ENCODE measurements around the gene ZBTB49. TPM values are rescaled to one million over a fixed set of nuclear protein-coding genes. Genes with fewer than 3 reads are reported as not detected.

Gene ZBTB49
- total RNA-seq, 2 experiments from 2014 or later = 4.8 to 6.3 TPM

DNA sequence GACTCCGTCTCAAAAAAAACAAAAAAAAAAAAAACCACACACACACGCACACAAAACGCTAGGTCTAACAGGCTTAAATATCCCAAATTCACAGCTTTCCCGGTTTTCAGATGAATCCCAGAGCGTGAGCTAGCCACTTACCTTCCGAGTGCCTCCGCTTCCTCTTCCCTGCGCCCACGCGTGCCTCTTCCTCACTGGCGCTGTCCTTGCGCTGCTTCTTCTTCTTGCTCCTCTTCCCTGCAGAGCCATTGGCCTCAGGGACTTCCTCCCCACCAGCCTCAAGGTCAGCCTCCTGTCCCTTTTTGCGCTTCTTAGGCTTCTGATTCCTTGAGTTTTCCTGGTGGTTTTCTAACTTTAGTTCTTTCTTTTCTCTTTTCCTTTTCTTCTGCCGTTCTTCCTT is 15.8 kb upstream of the ZBTB49 start:
- POLR2A ChIA-PET = interaction anchor here (1.5 kb wide), 1 partner anchor 268 kb away, joined by 3 read pairs; the partner anchor contains the start of gene STX18
- intact Hi-C loops (cut with micrococcal nuclease) = no loop called here
- no peaks in the 10 kb centered on the region for H3K27me3 Mint-ChIP-seq

DNA sequence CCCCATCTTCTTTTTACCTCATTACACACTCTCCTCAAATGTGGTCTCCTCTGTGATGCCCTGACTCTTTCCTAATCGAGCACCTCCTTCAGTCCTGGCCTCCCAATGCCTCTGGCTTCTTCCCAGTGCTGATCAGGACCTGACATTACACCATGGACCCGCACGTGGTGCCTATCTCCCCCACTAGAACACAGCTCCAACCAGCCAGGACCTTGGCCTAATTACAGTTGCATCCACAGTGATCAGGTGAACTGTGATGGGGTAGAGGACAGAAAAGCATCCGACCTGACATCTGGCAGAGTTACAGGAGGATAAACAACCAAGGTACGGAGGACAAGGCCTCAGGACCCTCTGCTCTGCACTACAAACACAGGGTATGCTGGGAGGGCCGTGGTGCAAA is 12.5 kb upstream of the ZBTB49 start:
- no peak overlapping the region for H3K4me3 Mint-ChIP-seq
- ChIA-PET CTCF (no interaction called here), POLR2A (no interaction called here)
- intact Hi-C loops (cut with micrococcal nuclease) = no loop called here
- no peaks in the 10 kb centered on the region for H3K4me1 Mint-ChIP-seq (ENCODE audit: low read depth)
- TF ChIP-seq, protein P1, sequence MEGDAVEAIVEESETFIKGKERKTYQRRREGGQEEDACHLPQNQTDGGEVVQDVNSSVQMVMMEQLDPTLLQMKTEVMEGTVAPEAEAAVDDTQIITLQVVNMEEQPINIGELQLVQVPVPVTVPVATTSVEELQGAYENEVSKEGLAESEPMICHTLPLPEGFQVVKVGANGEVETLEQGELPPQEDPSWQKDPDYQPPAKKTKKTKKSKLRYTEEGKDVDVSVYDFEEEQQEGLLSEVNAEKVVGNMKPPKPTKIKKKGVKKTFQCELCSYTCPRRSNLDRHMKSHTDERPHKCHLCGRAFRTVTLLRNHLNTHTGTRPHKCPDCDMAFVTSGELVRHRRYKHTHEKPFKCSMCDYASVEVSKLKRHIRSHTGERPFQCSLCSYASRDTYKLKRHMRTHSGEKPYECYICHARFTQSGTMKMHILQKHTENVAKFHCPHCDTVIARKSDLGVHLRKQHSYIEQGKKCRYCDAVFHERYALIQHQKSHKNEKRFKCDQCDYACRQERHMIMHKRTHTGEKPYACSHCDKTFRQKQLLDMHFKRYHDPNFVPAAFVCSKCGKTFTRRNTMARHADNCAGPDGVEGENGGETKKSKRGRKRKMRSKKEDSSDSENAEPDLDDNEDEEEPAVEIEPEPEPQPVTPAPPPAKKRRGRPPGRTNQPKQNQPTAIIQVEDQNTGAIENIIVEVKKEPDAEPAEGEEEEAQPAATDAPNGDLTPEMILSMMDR (IDR thresholded peaks at IDR 0.05) = no peak
- H3K27me3 Mint-ChIP-seq = no peaks in the 10 kb centered on the region
- H3K9me3 Mint-ChIP-seq = no peaks in the 10 kb centered on the region
- H3K36me3 Mint-ChIP-seq (ENCODE audit: low read depth) = peaks cover 60% of the 10 kb centered on the region
- H3K27ac Mint-ChIP-seq = no peak overlapping the region
- DNase-seq (no peak), ATAC-seq (no peak)

More for the DNA sequence above, 15.8 kb upstream of the ZBTB49 start:
- TF ChIP-seq, protein P1 (IDR thresholded peaks at IDR 0.05) = no peak
- no peak overlapping the region for H3K4me3 Mint-ChIP-seq
- H3K9me3 Mint-ChIP-seq = no peaks in the 10 kb centered on the region
- H3K36me3 Mint-ChIP-seq (ENCODE audit: low read depth) = peaks cover 53% of the 10 kb centered on the region
- DNase-seq (no peak), ATAC-seq (no peak)
- CTCF ChIA-PET = interaction anchor here (1.4 to 2.2 kb wide), 4 partner anchors 10 to 26 kb away, joined by 4 to 16 read pairs (median 4); partner anchors contain the start of gene TMEM128
- no peak overlapping the region for H3K27ac Mint-ChIP-seq
- H3K4me1 Mint-ChIP-seq (ENCODE audit: low read depth) = peaks cover 12% of the 10 kb centered on the region

DNA sequence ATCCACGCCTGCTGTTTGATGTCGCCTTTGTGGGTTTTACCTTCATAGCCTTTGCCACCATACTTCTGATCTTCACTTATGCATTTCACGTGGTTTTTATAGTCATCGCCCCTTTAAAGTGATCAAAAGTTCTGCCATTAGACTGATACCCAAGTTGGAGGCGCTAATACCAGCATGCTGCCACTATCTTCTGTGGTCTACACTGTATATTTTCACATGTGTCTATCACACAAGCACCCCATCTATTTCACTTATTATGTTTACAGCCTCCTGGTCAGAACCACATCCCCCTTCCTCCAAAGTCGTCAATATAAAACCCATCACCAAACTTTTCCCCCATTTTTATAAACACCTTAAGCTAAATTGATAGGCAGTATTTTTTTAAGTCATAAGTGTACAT is 8.3 kb upstream of the ZBTB49 start:
- DNase-seq (no peak), ATAC-seq (no peak)
- Mint-ChIP-seq H3K27ac (peak overlapping the region; percentile 20), H3K9me3 (no peaks in the 10 kb centered on the region), H3K4me1 (ENCODE audit: low read depth) (peaks cover 14% of the 10 kb centered on the region), H3K27me3 (no peaks in the 10 kb centered on the region), H3K4me3 (no peak overlapping the region), H3K36me3 (ENCODE audit: low read depth) (peaks cover 74% of the 10 kb centered on the region)
- CTCF ChIA-PET = interaction anchor here (2.7 kb wide), 1 partner anchor 22 kb away, joined by 8 read pairs; no protein-coding TSS in a partner anchor
- POLR2A ChIA-PET = interaction anchor here (0.7 to 0.9 kb wide), 2 partner anchors 15 to 38 kb away, joined by 3 to 4 read pairs; no protein-coding TSS in a partner anchor
- intact Hi-C loops (cut with micrococcal nuclease) = no loop called here
- TF ChIP-seq, protein P1 (IDR thresholded peaks at IDR 0.05) = no peak

DNA sequence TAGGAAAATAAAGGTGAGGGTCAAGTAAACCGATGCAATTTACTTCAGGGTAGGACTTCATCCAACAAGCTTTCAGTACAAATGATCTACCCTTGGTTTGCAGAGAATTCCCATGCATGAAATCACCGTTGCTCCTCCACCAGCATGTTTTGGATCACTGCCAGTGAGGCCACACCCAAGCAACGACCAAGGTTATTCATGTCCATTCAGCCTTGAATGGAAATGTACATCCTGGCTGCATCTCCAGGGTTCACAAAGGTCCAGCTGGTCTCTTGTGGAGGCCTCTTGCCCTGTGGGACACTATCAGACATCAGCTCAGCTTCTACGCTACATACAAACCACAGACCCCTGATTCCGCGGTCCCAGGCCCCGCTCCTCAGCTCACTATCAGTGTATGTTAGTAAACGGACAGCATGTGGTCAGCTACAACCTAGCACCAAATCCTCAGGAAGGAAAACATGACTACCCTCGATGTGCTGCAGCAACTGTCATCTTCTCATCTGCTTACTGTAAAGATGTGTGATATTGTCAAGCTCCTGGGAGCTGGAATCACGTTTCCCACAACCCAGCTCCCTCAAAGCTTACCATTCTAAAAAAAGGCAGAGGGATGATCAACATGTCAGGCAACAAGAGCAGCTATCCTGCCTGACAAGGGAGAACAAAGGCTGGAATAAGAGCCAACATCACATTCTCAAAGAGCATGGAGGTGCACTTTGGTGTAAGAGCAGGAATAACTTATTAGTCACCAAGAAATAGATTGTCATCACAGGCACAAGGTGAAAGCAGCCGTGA is 5.0 kb upstream of the ZBTB49 start:
- H3K9me3 Mint-ChIP-seq = no peaks in the 10 kb centered on the region
- H3K4me3 Mint-ChIP-seq = no peak overlapping the region
- no peak for ATAC-seq
- ChIA-PET CTCF (interaction anchor here (0.8 to 3.2 kb wide), 3 partner anchors 25 to 51 kb away, joined by 3 to 11 read pairs (median 3); no protein-coding TSS in a partner anchor), POLR2A (interaction anchor here (0.8 to 1.2 kb wide), 2 partner anchors 24 to 37 kb away, joined by 3 to 5 read pairs; partner anchors contain the start of gene TMEM128)
- H3K4me1 Mint-ChIP-seq (ENCODE audit: low read depth) = peaks cover 34% of the 10 kb centered on the region
- TF ChIP-seq, protein P1 (IDR thresholded peaks at IDR 0.05) = no peak
- no peak for DNase-seq
- intact Hi-C loops (cut with micrococcal nuclease) = no loop called here
- H3K27me3 Mint-ChIP-seq = no peaks in the 10 kb centered on the region
- H3K27ac Mint-ChIP-seq = peak overlapping the region; percentile 31
- peaks cover 69% of the 10 kb centered on the region for H3K36me3 Mint-ChIP-seq (ENCODE audit: low read depth)

DNA sequence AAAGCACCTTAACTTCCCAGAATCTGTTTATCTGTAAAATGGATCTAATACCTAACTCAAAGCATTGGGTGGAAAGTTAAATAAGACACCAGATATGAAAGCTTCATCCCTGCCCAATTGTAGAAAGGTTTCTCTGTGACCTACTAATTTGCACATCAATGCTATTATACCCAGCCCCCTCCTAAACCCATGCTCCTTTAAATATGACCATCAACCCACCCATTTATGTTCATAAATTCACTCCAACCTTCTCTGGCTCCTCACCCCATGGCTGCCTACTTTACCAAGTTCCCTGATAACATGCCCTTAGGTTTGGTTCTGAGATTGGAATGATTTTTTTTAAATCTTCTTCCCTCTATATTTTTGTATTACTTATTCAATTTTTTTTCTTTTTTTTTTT is 2.0 kb upstream of the ZBTB49 start:
- Mint-ChIP-seq H3K4me3 (peak overlapping the region; percentile 56), H3K36me3 (ENCODE audit: low read depth) (peaks cover 46% of the 10 kb centered on the region), H3K9me3 (no peaks in the 10 kb centered on the region), H3K4me1 (ENCODE audit: low read depth) (peaks cover 45% of the 10 kb centered on the region), H3K27ac (peak overlapping the region; percentile 10), H3K27me3 (no peaks in the 10 kb centered on the region)
- ATAC-seq (no peak), DNase-seq (no peak)
- CTCF ChIA-PET = no interaction called here
- intact Hi-C loops (cut with micrococcal nuclease) = no loop called here
- POLR2A ChIA-PET = interaction anchor here (1.1 kb wide), 1 partner anchor 26 kb away, joined by 3 read pairs; no protein-coding TSS in a partner anchor
- TF ChIP-seq, protein P1 (IDR thresholded peaks at IDR 0.05) = no peak
